Renal cortical epithelial cell (primary cell): Measurements from ENCODE around the gene NUDT4. TPM values are rescaled to one million over a fixed set of nuclear protein-coding genes. Genes with fewer than 3 reads are reported as not detected.

Source experiments
- DNase-seq: peaks from one replicate; pipeline ENCODE4 v3.0.0-alpha.2; 2011; ENCODE audit warnings: low read depth
- total RNA-seq: library from RNA; depleted of rRNA; stranded (reverse); fragments of >200 nt; gene quantifications from 2 replicates; pipeline ENCODE4 v1.2.3, GENCODE V29; 2014

The NUDT4 gene
- 35.2 and 35.8 TPM in 2 replicates for total RNA-seq

DNA sequence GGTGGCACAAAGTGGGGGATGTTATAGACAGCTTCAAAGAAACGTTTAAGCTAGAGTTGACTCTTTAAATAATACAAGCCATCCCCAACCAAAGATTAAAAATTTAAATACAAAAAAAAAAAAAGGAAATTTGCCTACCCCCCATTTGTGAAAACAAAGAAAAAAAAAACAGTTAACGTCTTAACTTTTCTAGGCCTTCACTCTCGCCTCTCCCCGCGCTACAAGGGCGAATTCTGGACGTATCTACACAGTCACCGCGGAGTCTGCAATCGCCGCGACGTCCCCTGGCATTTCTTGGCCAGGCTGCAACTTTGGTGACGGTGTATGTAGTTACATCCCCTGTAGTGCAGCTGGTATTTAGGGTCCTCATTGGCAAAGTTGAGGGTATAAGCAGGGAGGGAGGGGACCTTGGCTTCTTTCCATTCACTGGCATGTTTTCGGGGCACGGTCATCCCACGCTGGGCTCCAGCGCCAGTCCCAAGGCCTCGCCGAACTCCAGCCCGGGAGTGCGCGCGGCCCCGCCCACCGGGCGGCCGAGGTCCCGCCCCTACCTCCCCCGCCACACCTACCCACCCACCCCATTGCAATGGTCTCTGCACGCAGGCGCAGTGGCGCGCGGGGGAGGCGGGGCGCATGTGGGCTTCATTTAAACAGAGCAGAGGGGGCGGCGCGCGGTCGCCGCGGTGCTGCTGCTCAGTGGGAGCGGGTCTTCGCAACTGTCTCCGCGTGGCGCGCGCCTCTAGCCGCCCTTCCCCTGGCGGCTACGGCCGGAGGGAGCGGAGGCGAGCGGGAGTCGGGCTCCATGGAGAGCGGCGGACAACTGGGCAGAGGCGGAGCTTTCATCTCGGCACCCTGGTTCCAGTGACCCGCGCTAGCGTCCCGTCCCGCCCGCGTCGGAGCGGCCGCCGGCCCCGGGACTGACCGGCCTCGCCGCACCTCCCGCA is at the start of gene NUDT4:
NUDT4 (plus strand) TSS at position 674 of the 944 bp plus-strand sequence. CDS start 398 bp downstream, outside the sequence.
- DNase-seq, result peak; percentile 70

DNA sequence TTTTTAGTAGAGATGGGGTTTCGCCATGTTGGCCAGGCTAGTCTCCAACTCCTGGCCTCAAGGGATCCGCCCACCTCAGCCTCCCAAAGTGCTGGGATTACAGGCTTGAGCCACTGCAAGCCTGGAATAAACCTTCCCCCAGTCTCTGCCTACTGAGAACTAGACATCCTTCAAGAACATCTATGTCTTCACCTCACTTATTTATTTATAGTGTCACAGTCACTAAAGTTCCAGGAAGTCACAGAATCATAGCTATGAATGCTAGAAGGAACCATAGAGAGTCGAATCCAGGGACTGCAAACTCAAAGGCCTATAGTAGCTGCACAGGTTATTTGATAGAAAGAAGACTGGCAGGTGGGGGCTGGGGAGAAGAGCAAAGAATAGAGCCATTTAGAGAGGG is 44.7 kb upstream of the NUDT4 start:
- no peak for DNase-seq

DNA sequence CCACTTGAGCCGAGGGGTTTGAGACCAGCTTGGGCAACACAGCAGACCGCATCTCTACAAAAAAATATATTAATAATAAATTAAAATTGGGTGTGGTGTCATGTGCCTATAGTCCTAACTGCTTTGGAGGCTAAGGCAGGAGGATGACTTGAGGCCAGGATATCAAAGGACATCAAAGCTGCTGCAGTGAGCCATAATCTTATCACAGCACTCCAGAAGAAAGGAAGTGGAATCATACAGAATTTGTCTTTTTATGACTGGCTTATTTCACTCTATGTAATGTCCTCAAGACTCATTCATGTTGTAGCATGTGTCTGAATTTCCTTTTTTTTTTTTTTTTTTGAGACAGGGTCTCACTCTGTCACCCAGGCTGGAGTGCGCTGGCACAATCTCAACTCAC is 43.9 kb upstream of the NUDT4 start:
- DNase-seq, result no peak

DNA sequence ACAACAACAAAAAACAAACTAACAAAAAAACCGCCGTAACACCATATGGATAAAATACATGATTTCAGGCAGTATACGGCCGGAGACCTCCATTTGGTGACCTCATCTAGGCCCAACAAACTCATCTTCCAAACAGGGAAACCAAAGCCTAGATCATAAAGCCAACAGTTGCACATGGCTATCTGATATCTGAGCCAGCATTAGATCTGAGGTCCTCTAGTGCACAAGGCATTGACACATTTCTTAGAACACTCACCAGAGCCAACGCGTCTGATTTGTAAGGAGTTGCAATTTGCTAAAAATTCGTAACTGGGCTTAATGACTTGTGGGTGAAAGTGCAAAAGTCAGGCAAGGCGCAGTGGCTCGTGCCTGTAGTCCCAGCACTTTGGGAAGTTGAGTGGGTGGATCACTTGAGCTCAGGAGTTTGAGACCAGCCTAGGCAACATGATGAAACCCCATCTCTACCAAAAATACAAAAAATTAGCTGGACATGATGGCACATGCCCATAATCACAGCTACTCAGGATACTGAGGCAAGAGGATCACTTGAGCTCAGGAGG is 42.0 kb upstream of the NUDT4 start:
- DNase-seq, result no peak

DNA sequence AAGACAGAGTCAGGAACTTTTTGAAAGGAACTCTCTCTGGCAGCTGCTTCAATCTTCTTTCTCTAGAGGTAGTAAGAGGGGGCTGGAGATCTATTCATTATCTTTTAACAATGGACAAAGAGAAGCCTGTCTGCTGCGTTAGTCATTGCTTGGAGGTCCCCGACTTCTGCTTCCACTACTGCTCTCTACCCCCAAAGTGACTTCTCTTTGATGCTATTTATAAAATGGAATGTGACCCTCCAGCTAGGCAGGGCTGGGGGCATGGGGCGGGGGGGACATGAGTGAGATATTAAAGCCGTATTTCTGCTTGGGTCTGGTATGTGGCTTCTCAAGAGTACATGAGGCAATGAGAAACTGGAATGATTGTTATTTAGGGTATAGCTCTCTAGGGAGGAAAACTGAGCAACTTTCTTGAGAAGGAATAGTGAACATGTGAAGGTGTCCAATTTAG is 41.4 kb upstream of the NUDT4 start:
- peak; percentile 51 for DNase-seq

DNA sequence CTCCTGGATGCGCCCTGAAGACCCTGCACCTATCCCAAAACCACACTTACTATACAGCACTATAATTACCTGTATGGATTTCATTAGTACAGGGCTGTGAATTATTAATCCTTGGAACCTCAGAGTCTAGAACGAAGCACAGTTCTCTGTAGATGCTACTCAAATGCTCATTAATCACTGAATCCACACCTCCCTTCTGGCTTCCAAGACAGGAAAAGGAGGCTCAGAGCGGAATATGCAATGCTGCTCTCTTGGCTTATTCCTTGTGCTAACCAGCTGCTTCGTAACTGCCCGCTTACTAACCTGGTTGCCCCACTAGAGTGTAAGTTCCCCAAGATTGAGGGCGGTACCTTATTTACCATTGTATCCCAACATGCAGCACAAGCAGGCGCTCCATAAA is 39.1 kb upstream of the NUDT4 start:
- no peak for DNase-seq

DNA sequence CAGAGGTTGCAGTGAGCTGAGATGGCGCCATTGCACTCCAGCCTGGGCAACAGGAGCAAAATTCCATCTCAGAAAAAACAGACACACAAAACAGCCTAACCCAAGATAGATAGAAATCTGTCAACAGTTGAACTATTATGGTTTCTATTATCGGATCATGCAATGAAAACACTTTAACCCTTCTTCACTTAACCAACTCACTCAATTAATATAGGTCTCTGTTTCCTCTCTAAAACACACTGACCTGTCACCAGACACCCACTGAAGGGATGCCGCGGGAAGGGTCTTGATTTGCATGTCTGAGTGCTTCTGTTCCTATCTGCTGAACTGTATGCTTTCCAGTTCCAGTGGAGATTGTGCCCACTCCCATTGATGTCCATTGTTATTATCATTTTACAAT is 38.0 kb upstream of the NUDT4 start:
- DNase-seq, result no peak

DNA sequence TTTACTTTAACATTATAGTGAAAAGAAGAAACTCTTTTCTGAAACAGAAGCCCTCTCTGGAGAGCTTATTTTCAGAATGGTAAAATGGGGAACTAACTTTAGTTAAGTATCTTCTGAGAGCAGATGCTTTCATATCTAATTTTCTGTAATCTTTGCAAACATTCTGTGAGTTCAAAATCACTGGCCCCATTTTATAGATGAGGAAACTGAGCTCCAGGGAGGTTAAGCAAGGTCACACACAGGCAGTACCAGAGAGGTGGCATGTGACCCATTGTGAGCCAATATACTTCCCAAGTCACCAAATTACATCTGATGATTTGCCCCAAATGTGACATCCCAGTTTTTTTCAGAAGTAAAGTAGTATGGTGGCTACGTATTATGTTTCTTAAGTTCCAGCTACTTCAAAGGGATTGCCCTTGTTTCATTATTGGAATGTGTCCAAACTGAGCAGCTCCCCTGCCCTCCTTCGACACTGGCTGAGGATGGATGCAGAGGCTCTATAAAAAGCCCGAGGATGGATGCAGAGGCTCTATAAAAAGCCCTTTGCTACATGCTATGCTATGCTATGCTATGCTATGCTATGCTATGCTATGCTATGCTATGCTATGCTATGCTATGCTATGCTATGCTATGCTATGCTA is 36.2 kb upstream of the NUDT4 start:
- DNase-seq, result no peak

DNA sequence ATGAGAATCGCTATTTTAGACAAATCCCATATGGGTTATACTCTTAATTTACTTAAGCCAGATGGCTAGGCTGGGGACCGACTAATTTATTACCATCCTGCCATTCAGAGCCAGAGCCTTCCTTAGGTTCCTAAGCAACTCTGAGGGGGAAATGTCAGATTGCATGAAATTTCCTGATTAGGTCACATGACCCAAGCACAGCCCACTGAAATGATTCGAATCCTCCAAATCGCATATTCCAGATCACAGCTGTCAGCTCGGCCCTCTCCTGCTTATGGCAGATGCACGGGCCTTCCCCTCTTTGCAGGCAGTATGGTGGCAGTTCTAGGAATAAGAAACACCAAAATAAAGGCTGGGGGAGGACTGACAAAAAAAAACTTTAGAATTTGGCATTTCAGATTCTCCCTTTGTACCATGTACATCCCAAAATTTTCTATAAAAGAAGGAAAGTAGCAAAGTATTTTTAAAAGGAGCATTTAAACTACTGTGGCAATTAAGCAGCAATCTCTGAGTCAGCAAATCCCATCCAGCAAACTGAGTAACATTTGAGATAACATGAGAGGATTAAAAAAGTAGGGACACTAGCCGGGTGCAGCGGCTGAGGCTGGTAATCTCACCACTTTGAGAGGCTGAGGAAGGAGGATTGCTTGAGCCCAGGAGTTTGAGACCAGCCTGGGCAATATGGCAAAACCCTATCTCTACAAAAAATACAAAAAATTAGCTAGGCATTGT is 30.5 kb upstream of the NUDT4 start:
- no peak for DNase-seq

DNA sequence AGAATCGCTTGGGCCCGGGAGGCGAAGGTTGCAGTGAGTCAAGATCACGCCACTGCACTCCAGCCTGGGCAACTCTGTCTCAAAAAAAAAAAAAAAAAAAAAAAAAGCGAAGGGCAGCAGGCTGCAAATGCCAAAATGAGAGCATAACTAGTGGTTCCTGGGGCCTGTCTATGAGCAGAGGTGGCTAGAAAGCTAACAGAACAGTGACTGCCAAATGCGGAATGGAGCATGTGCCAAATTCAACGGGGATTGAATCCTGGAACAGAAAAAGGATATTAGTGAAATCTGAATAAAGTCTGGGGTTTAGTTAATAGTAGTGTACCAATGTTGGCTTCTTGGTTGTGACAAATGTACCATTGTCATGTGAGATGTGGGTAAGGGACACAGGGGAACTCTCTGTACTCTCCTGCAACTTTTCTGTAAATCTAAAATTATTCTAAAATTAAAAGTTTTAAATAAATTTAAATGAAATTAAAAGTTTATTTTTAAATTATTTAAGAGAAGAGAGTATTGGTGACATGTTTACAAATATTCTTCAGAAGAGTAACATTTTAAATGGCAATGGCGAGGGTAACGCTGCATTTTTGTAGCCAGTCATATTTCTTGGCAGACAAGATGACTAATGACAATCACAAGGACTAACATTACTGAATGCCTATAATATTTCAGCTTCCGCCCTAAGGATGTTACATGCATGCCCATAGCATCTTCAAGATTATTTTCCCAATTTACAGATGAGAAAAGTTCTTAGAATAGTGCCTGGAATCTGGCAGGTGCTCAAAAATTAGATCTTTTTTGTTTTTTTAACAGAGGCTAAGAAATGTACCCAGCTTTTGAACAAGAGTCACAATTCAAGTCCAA is 28.9 kb upstream of the NUDT4 start:
- DNase-seq, result no peak

DNA sequence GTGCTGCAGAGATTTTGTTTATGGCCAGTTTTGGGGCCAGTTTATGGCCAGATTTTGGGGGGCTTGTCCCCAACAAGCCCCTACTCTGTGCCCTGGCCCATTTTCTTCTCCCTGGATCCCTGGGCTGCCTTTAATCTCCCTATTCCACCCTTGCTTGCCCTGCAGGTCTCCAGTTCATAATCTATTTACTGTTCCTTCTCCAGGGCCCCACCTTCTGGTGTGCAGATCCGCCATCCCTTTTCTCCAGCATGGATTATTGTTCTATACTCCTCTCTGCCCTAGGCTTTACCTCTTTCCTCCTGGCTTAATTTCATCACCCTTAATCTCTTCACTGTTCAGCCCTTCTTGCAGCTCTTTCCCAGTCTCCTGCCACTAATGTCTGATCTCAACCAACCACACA is 26.0 kb upstream of the NUDT4 start:
- DNase-seq, result no peak

DNA sequence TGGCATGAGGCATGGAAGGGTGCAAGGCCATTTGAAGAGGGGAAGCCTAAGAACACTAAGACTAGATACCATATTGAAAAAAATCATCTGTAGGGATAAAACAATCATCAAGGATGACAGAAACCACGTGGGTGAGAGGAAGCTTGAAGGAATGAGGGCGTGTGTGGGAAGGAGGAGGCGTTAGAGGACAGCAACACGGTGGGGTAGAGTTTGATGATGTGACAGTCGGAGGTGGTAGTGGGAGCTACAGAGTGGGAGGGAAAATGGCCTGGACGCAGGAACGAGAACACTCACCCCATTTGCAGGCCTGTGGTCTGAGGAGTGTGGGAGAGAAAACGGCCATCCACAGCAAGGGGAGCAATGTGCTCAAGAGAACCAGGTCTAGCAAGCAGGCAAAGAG is 25.4 kb upstream of the NUDT4 start:
- DNase-seq, result no peak

DNA sequence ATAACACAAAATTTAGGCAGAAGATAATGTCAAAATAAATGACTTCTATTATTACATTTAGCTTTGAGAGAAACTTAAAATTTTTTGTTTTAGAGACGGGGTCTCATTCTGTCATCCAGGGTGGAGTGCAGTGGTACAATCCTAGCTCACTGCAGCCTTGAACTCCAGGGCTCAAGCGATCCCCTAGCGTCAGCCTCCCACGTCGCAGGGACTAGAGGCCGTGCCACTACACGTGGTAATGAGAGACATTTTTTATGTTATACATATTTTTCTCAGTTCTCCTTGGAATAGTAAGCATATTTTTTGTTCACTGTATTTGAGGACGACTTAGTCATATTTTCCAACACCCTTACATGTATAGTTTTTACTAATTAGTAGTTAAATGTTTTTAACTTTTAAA is 21.5 kb upstream of the NUDT4 start:
- no peak for DNase-seq

DNA sequence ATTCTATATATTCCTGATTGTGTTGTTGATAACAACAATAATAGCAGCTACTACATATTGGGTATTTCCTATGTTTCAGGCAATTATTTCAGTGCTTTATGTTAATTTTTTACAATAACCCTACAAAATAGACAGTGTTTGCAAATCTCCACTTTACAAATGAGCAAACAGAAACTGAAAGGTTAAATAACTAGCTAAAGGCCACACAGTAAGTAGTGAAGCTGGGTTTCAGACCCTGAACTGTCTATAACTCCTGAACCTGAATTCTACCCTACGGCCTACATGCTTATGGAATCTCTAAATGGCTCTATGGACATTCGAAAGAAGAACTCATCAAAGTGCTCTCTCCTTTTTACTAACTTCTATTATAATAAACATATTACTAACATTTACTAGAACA is 19.7 kb upstream of the NUDT4 start:
- no peak for DNase-seq

DNA sequence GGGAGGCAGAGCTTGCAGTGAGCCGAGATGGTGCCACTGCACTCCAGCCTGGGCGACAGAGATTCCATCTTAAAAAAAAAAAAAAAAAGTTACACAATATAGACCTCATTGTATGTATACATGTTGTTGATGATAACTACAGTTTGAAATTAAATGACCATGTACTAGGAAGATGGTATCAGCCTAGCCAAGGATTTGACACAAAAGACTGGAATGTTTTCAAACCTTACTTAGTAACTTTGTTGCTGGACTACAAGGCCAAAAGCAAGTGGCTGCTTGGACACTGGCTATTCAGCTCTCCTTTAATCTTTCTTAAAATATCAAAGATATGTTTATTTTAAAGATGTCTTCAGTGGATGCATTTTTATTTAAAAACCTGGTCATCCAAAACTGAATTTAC is 18.9 kb upstream of the NUDT4 start:
- no peak for DNase-seq

DNA sequence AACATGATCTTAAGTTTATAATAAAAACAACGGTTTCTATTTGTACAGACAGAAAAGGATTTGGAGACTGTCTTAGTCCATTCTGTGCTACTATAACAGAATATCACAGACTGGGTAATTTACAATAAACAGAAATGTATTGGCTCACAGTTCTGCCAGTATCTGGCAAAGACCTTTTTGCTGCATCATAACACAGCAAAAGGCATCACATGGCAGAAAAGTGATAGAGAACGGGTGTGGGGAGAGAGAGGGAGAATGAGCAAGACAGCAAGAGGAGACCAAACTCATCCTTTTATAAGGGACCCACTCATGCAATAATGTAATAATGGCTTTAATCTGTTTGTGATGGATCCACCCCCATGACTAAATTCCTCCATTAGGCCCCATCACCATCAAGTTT is 17.0 kb upstream of the NUDT4 start:
- DNase-seq, result no peak

DNA sequence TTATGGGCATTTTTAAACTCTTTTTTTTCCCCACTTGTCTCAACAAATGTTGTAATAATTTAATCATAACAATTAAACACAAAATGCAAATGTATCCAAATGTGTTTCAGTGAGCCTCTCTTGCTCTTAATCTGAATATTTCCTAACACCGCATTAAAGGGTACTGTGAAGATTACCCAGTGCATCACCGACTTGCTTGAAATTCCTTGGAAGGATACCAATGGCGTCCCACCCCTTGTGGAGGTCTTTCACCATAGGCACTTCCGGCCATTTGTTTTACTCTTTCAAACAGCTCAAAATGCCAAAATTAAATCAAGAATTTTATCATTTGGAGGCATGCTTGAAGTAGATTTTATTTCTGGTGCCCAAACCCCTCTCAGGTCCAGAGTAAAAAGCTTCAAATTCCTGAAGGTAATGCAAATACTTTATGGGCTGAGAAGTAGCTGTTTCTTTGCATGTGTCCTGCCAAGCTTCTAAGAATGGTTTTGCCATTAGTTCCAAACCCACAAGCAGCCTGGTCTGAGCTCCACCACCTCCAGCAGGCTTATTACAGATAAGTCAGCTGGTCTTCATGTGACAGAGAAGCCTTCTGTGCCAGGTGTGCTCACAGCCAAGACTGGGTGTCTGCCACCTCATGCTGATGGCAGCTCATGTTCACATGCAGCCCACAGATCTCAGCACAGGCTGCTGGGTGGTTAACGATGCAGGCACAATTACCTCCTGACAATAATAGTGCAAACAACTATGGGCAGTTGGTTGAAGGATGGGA is 16.4 kb upstream of the NUDT4 start:
- peak; percentile 89 for DNase-seq

DNA sequence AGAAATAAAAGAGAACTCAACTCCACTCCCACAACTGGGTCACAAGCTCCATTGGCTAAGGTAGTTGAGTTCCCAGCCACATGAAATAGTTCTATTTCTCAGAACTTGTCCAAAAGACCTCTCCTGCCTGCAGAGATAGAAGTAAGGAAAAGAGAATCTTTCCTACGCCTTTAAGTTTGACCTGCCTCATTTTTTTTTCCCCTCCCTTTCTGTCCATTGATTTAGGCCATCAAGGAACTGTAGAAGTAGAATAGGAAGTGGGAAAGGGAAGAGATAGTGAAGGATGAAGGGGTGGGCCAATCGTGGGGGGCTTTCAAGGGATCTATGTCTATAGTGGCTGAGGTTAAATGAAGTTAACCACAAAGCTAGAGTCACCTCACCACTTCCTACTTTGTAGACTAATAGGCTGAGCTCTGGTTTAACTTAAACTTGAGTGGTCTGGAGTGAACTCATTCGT is 13.9 kb upstream of the NUDT4 start:
- DNase-seq, result no peak

DNA sequence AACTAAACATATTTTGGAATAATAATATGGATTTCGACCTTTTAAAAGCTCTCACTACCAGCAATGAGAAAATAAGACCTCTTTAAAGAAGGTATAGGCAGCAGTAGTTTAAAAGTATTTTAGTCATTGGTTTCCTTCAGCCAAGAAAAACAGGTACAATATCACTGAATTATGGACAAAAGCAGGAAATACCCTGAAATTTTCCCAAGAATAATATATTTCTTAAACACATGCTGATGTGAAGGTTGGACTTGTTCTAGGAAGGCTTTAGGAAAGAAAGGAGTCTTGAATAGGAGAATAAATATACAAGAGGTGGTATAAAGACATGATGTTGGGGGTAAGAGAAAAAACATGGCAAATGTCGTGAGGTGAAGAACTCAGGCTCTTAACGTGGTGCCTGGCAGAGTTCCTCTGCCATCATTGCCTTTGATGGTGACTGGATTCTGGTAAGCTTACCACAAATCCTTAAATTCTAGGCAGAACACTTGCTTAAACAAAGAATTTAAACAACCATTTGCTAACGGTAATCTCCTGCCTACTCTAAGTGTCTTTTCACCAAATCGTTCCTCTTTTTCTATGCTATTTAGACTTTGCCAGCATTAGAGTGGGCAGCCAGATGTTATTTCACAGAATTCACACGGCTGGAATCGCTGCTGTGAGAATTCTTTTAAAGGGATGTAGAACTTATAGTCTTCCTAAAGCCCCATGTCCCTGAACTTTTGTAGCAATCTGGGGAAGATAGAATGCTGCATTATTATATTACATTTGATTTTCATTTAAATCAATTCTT is 11.9 kb upstream of the NUDT4 start:
- no peak for DNase-seq

DNA sequence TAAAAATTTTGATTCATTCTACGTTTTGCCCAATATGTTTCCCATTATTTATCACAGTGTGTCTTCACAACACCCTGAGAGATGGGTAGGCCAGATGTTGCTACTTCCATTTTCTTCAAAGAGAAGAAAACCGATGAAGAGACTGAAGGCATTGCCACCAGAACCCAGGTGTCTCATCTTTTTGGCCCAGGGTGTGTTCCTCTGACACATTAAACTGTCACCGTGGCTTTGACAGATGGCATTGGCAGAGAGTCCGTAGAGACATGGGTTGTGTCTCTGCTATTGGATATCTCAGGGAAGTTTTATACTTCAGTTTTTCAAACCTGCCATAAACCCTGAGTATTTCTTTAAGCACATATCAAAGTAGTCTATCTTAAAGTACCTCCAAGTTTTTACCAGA is 11.3 kb upstream of the NUDT4 start:
- no peak for DNase-seq
